GM21717 (cell line): Measurements from ENCODE around the gene CHCHD1.
A peak's percentile ranks its signal among the peaks of the same experiment; 100 is the strongest.
"Not testable (repeated sequence)": the region's sequence is repeated elsewhere in the genome, so short reads cannot be mapped to it uniquely, and the experiment has no call there.

Experiments used
- ATAC-seq: cut with Tn5 transposase; IDR thresholded peaks from one replicate; pipeline ENCODE4 v1.9.1; 2021; ENCODE audit warnings: mild to moderate bottlenecking, moderate library complexity; ENCODE audit not compliant: unreplicated experiment

CHCHD1 gene

DNA sequence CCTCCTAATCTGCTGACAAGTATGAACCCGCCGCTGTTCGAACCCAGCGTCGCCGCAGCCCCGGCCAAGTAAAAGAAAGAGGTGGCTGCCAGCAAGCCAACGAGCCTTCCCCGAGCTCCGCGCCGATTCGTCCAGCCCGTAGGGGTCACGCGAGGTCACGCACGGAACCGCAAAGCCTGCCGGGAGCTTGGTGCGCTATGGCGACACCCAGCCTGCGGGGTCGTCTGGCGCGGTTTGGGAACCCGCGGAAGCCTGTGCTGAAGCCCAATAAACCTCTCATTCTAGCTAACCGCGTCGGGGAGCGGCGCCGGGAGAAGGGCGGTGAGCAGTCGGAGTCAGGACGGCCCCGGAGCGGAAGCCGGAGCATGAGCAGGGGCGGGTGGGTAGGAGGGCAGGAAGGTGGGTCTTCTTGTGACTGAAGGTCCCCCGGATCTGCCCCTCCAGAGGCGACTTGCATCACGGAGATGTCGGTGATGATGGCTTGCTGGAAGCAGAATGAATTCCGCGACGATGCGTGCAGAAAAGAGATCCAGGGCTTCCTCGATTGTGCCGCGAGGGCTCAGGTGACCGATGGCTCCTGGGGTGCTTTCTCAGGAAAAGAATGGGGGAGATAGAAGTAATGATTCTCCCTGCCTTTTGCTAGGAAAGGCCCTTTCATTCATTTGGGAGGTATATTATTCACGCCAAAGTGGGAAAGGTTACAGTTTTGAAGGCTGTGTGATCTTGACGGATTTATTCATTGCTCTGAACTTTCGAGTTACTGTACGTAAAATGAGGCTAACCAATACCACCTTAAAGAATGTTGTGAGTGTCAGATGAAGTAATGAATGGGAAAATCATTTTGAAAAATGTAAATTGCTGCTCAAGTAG is at the start of gene CHCHD1:
Gene CHCHD1, plus strand, starts transcription at position 170 of the 870 bp plus-strand sequence. Its CDS starts 28 bp downstream, at position 198.
- peak; percentile 39 for ATAC-seq

DNA sequence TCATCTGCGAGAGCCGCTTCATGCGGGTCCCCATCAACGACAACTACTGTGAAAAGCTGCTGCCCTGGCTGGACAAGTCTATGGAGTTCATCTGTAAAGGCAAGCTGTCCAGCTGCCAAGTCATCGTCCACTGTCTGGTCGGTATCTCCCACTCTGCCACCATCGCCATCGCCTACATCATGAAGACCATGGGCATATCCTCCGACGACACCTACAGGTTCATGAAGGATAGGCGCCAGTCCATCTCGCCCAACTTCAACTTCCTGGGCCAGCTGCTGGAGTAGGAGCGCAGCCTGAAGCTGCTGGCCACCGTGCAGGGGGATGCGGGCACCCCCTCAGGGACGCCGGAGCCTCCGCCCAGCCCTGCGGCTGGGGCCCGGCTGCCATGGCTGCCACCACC is 49.4 kb upstream of the CHCHD1 start:
- ATAC-seq = no peak

DNA sequence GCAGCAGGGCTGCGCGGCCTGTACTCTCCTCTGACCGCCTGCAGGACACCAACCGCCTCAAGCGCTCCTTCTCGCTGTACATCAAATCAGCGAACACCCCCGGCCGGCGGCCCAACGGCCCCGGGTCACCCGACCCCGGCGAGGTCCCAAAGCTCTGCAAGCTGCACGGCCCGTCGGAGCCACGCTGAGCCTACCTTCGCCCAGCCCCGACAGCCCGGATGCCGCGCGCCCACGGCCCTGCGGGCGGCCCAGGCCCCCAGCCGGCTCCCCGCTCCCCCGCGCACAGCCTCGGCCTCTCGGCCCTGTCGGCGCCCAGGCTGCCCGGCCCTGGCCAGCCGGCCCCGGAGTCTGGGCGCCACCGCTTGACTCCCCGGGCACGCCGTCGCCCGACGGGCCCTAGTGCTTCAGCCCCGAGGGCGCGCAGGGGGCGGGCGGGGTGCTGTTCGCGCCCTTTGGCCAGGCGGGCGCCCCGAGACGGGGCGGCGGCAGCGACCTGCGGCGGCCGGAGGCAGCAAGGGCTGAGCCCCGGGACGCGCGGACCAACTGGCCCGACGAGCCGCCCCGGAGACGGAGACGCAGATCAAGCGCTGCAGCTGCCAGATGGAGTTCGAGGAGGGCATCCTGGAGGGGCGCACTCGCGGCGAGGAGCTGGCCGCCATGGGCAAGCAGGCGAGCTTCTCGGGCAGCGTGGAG is 48.8 kb upstream of the CHCHD1 start:
- ATAC-seq = no peak

DNA sequence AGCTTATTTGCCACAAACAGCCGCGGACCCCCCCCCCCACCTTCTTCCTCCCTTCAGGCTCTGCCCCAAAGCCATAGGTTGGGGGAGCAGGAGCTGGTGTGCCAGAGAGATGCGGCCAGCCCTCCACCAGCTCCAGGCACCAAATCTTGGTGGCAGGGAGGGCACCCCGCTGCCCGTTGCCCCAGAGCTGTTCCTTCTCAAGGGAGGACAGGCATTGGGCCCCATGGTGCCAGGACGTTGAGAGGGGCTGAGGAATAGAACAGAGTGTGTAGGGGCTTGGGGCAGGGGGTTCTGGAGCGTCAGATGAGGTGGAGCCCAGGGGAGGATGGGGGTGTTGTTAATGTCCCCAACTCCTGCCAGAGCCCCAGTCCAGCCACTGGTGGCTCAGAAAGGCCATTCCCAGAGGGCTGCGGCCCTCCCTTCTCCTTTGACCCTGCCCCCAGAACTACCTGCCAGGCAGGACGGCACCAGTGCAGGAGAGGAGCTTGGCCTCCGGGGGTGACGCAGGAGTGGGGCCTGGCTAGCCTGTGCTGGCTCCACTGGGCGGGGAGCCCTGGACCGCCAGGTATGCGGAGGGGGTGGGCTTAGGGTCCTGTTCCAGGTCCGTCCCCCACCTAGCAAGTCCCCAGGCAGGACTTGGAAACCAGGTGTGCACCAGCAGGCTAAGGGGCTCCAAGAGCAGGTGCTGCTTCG is 47.7 kb upstream of the CHCHD1 start:
- ATAC-seq = no peak

DNA sequence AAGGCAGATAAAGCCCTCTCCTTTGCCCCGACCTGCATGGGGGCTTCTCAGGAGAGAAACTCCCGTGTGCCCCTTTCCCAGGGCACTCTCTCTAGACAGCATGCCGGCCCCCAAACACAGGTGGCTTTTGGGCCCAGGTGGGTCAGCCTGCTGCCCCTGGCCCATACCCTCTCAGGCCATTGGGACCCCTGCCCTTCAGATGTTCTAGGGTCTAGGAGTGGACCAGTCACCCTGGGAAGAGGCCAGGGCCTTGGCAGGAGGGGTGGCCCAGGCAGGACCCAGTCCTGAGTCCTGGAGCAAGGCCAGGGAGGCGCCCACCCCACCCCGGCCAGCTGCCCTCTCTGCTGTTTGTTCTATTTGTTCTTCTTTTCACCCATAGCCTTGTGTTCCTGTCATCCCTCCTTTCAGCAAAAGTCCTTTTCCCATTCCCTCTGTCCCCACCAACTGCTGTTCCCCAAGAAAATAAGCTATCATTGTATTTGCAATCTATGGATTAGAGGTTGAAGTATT is 47.0 kb upstream of the CHCHD1 start:
- no peak for ATAC-seq

DNA sequence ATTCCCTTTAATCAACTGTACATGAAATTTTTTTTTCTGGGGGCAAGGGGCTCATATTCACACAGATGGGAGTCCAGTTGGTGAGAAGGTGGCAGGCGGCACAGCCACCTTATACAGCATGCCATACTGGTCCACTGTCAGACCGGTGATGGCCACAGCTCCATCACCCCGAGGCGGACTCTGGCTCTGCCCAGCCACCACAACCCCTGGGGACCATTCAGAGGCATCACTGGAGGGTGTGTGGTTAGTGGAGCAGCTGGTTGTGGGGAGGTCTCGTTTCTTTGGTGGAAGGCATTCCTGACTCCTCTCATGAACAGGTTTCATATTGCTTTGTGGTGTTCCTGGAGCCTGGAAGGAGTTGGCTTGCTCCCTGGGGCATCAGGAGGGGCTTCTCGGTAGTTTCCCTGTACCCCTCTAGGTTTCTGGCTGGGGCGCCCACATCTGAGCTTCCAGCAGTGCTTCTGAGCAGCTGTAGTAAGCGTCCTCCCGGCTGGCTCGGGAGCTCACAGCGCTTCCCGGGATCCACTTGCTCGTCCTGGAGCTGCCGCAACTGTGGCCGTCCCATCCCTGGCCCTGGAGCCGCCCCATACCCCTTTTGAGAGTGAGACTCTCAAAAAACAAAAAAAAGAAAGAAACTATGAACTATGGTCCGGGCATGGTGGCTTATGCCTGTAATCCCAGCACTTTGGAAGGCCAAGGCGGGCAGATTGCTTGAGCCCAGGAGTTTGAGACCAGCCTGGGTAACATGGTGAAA is 41.2 kb upstream of the CHCHD1 start:
- ATAC-seq = not testable (repeated sequence)

DNA sequence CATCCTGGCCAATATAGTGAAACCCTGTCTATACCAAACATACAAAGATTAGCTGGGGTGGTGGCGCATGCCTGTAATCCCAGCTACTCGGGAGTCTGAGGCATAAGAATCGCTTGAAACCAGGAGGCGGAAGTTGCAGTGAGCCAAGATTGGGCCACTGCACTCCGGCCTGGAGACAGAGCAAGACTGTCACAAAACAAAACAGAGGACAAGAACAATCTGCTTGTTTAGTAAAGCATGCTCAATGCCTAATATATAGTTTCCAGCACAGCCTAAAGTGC is 39.5 kb upstream of the CHCHD1 start:
- ATAC-seq = no peak

DNA sequence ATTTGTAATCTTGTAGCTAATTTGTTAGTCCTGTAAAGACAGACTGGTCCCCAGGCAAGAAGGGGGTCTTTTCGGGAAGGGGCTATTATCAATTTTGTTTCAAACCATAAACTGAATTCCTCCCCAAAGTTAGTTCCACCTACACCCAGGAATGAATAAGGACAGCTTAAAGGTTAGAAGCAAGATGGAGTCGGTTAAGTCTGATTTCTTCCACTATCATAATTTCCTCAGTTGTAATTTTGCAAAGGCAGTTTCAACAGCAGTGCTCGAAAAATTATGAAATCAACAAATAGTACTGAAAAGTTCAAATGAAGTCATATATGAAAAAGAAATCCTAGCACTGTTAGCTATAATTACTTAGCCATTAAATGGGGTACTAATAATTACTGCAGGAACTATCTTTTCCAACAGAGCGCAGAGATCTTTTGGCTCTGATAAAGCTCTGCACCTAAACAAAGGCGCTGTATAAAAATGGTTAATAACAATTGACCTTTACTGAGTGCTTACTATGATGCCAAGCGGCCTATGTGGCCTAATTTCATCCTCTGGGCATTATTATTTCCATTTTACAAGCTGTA is 38.4 kb upstream of the CHCHD1 start:
- ATAC-seq = no peak

DNA sequence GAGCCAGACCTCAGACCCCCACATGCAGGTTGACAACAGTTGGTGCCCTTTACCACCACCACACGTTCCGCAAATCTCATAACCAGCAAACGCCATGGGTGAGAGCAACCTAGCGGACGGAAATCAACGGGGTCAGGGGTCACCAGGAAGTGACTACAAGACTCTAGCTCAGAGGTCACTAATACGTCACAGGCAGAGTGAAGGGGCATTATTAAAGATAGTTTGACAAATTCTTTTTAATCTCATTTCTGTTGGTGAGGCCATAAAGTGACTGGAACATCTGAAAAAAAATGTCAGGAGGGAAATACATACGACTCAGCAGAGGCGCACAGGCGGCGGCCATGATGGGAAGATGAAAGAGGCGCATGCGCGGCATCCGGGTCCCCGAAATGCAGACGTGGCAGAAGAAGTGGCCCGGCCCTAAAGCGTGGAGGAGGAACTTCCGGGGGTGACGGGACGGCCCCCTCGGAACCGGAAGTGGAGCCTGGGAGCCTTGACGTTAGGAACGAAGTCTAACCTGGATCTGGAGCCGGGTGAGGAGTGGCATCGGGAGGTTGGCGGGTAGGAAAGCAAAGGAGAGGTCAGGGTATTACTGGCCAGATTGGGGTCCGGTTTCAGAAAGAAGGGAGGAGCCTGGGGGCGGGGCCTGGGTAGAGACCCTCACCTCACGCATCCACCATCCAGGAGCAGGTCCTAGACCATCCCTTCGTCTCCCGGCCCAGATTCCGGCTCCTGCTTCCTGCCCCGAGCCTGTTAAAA is 37.8 kb upstream of the CHCHD1 start, which contains the start of gene SEC24C:
Gene SEC24C, plus strand, starts transcription at position 468 of the 759 bp plus-strand sequence. CDS start 2,461 bp downstream, outside the sequence.
- ATAC-seq = peak; percentile 80

DNA sequence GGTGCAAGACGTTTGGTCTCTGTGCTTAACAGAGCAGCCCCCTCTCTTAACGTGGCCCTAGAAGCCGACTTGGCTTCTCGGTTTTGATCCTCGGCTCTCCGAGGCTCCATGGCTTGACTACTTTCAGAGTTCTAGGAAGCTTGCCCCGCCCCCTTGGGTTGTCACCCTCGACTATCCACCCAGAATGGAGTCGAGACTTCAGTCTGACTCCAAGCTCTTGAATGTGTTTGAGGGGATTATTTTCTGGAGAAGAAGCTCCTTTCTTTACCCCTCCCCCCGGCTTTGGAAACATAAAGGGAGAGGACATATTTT is 37.2 kb upstream of the CHCHD1 start:
- peak; percentile 36 for ATAC-seq

DNA sequence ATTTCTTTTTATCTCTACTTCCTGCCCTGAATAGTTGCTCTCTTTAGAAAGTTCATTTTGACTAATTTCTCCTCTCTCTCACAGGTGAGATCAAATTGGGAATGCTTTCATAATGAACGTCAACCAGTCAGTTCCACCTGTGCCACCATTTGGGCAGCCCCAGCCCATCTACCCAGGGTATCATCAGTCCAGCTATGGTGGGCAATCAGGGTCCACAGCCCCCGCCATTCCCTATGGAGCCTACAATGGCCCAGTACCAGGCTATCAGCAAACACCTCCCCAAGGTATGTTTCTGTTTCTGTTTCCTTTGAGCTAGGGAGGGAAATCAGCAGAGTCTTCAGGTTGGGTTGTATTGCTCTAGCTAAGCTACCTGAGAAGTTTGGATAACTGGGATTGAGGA is 35.1 kb upstream of the CHCHD1 start:
- no peak for ATAC-seq

DNA sequence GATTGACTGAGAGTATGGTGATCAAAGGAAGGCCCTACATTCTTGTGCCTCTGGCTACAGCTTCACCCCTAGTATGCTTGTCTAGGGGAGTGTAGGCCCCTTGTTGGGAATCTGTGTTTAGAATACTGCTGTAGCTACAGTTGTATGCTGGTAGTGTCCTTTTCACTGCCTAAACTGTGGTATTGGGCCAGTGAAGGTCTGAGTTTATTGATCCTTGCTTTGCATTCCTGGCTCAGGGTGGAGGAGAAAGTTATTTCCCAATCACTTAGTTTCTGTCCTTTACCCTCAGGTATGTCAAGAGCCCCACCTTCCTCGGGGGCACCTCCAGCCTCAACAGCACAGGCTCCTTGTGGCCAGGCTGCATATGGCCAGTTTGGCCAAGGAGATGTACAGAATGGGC is 31.0 kb upstream of the CHCHD1 start:
- ATAC-seq = no peak

DNA sequence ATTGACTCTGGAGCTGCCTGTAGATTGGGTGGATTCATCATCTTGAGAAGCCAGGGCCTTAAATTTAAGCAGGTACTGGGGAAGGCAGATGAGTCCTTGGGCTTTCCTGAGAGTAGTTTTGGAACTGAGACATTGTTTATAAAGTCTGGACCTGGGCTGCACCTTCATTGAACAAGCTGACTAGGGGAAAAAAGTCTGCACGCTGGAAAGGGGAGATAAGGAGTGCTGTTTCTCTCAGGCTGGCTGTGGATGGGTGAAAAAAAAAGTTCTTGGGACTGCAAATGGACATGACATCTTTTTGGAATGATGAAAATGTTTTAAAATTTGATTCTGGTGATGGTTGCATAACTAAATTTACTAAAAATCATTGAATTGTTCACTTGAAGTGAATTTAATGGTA is 25.7 kb upstream of the CHCHD1 start:
- no peak for ATAC-seq

DNA sequence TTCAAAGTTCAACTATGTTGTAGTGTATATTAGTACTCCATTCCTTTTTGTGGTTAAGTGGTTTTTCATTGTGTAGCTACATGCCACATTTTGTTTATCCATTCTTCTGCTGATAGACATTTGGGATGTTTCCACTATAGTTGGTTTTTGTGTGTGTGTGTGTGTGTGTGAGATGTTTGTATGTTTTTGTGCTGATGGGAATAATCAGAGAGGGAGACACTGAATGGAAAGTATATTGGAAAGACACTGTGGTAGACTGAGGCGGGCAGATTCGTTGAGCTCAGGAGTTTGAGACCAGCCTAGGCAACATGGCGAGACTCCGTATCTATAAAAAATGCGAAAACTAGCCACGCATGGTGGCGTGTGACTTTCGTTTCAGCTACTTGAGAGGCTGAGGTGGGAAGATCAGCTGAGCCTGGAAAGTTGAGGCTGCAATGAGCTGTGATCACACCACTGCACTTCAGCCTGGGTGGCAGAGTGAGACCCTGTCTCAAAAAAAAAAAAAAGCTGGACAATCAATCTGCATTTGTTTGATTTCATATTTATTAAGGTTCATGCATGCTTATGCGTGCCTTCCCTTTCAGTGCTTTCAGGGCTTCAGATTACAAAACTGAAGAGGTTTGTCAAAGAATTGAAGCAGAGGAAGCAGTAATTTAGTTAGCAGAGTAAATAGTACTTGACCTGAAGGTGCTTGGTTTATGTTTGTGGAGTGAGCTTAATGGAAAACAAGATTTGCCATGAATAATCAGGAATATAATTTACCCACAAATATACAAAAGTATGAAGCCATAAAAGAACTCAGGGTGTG is 22.9 kb upstream of the CHCHD1 start:
- ATAC-seq = no peak

DNA sequence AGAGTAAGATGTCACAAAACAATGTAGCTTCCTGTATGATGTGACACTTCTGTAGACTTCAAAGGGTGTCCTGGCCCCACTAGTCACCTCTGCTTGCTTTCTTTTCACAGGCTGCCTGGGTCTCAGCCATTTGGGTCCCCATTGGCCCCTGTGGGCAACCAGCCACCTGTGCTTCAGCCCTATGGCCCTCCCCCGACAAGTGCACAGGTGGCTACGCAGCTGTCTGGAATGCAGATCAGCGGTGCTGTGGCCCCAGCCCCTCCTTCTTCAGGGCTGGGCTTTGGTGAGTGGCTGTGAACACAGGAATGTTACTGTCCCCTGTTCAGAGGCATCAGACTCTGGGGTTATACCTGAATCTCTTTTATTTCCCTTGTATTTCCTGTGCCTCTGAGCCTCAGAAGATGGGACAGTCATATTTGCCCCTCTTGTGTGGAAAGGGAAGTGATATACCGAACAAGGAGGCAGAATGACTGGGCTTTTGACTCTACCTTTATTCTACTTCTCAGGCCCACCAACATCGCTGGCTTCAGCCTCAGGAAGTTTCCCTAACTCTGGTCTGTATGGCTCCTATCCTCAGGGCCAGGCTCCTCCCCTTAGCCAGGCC is 22.2 kb upstream of the CHCHD1 start:
- no peak for ATAC-seq

DNA sequence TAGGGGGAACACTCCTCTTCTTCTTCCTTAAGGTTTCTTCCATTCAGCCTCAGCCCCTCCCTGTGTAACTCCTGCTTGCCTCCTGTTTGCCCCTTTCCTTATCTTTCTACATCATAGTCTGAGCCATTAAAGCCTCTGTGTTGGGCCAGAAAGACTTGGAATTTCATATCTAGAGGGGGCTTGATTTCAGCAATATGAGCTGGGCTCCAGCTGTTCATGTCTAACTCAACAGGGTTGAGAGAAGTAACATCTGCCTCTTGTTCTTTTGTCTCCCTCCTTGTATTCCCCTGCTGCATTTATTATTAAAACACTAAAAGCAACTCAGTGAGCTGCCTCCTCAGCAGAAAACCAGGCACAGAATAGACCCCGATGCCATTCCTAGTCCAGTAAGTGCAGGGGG is 20.1 kb upstream of the CHCHD1 start:
- no peak for ATAC-seq

DNA sequence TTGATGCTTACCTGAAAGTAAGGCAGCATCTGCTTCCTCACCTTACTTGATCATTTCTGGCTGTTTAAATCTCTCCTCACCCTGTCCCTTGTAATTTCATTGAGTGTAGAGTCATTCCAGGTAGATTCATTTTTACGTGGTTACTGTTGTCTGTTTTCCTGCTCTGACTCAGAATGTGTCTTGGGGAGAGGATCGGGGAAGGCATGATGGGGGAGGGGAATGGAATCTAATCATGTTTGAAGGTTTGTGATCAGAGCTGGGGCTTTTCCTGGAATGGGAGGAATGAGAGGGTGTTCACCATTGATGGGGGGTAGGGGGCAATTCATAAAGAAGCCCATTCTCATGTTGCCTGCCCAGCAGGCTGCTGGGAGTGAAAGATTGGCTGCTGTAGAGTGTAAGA is 18.9 kb upstream of the CHCHD1 start:
- no peak for ATAC-seq

DNA sequence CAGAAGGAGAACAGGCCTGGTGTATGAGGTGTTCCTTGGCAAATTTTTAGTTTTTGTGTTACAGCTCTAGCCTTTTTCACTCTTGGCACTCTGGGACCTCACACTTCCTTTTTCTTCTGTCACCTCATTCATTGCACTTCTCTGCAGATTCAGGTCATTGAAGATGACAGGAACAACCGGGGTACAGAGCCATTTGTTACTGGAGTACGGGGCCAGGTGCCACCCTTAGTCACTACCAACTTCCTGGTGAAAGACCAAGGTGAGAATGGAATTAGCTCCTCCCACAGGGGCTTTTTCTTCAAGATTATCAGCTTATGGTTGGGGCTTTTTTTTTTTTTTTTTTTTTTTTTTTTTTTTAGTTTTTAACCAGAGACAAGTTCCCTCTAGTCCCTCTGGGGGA is 18.5 kb upstream of the CHCHD1 start:
- no peak for ATAC-seq

DNA sequence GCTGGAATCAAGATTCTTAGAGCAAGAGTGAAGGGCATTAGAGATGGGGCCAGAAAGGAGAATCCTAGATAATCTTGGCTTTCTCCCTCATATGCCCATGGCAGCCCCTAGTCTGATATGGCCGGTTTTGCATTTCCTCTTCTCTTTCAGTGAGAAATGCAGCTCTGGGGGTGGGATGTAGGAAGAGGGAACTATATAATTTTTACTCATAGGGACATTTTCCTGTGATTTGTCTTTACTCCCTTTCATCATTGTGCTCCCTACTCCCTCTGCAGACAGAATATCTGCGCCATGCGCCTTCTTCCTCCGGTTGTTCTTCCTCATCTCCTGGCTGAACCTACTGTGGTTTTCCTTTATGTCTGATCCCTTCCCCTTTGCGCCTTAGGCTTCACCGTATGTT is 16.8 kb upstream of the CHCHD1 start:
- ATAC-seq = no peak
